Right kidney (tissue), 1 donor: ENCODE data around the gene NCAM1.

ENCODE experiments used
- DNase-seq: peaks from one replicate; pipeline ENCODE4 v3.0.0-alpha.2; 2016

The NCAM1 gene

DNA sequence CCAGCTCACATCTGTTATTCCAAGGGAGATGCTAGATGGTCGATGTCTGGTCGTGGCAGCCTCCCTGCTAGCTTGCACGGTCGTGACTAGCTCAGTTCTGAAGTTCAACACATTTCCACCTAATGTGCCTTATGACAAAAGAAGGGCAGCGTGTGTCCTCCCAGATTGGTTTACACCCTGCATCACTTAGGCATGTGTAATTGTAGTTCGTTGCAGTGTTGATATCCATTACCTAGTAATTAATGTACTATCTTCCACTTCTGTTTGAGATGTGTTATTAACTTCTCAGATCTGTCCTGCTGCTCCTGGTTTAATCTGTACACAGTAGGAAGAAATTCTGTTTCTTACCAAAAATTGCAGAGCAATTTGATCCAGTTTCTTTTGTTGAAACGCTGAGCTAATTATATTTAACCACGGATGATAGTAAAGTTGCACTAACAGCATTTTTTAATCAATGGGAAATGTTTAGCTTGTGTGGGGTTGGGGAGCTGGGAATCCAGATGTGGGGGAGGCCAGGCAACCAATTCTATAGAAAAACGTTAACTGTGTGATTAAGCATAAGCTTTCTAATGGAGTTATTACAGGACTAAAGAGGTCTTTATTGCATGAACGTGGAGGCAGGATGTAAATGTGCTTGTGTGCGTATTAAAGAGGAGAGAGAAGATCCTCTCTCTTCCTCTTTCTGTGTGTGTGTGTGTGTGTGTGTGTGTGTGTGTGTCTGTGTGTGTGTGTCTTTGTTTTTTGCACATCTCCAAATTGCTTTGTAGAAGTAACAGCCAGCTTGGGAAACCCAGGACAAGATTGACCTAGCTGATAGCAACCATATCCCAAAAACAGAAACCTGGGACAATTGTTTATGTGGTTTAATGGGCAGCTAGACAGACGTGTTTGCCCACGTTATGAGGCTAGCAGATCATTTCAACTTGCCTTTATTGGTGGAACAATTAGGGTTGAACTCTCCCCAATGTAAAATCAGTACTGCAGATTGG is 207.4 kb downstream of the NCAM1 start:
- DNase-seq: no peak

DNA sequence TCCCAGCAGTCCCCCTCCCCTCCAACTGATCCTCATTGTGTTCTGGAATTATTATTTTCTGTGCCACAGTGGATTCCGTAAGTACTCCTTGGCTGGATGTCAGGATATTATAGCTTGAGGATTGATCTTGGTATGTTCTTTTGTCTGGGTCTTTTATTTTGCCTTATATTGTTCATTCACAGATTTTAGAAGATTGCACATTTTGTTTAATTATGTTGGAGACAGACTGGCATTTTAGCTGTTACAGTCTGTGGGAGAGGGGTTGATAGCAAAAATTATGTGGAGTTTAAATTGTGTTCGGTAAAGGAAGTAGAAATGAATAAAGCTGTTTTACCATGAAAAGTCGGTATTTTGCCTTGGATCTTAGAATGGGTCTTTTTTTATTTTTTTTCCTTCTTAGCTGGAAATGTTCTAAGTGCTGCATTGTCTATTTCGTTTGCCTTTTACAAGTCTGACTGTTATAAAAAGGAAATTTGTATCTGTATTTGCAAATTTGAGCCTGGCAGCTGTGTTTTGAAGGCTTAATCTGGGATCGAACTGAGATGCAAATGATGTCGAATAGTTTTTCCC is 211.2 kb downstream of the NCAM1 start:
- DNase-seq: no peak

DNA sequence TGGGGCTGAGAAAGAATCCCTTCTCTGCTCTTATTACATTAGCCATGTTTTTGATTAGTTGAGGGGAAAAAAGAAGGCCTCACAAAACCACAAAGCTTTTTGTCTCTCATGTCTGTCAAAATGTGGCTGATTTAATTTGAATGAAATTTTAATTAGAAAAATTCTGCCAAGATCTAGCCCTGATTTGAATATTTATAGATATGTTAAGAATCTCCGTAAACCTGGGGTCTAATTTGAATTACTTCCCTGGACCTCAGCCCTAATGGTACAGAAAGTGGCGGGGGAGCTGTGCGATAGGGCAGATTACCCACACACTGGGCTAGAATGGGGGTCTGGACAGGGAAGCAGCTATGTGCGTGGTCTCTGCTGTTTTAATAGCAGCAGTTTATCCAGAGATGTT is 211.9 kb downstream of the NCAM1 start:
- DNase-seq: no peak

DNA sequence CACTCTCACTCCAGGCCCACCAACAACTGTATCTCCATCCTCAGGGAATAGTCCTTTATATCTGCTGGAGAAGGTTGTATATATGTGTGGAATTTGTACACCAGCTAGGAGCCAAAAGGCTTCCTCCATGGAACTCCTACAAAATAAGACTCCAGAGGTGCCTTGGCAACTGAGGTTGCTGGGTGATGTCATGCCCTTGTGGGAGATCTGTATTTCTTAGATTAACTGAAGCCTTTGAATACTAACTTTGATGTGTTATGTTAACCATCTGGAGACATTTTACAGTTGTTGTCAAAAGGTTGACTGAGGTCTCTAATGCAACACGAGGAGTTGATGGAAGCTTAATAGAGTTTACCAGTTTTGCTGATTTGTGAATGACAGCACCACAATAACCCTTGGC is 213.7 kb downstream of the NCAM1 start:
- DNase-seq: no peak

DNA sequence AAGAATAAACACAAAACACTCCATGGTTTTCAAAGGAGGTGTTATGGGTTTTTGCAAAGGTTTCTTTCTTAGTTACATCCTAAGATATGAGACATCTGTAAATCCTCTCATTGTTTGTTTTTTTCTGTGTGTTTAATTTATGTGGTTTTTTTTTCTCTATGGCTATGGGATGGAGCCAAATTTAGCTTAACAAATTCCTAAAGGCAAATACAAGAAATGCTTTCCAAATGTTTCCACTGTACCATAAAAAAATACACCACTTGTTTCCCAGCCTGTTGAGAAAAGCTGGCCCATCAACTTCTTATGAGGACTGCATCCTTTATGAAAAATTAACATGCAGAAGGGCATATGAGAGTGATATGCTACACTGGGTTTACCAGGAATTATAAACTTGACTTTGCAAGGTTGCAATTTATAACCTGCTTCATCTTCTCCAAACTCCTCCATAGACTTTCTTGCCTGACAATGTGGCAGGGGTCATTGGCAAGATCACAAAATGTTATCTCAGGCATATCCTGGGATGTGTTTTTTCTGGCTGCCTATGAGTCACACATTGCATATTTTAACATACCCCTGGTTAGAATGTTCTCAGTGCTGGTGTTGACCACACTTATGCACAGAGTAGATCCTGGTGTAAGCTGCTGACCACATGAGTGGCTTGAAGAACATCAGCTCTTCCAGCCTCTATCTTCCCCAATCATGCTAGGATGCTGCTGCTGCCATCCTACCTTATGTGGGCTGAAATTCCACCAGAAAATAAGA is 215.6 kb downstream of the NCAM1 start:
- no peak for DNase-seq

DNA sequence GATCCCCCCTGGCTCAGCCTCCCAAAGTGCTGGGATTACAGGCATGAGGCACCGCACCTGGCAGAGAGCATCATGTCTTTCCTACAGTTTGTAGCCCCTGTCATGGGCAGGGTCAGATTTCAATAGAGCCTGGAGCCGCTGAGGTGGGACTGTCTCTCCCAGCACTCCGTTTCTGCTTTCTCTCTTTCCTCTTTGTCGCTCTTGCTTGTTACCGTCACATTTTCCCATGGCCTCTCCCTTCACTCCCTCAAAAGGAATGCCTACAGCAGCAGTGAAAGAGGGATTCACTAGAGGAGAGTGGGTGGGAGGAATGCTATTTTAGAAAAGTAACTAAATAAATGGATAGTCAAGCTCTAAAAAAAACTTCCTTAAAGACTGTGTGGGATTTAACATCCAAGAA is 216.5 kb downstream of the NCAM1 start:
- no peak for DNase-seq

DNA sequence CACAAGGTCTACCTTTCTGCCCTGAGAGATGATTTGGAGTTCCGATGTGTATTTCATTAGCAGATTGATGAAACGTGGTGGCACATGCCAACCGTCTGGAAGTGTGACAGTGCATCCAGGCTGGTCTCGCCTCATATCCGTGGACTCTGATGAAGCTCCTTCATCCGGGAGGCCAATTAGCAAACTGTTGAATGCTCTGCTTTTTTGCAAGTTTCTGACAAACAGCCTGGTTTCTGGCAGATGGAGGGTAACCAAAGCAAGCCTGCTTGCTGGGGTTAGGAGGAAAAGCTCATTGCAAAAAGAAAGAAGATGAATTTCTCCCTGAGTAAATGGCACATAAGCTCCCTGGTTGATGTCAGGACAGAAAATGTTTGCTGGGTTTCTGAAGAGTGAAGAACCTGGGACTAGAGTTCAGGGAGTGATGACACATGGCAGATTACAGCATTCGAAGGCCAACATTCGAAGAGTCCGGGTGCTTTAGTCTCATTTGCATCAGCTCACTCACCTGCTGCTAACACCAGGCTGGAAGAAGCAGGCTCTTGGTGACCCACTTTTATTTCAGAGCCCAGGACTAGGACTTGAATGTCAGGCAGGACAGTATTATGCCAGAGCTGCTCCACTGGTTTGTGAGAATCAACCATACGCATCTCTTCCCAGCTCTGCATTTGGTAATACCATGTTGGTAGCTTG is 217.3 kb downstream of the NCAM1 start:
- no peak for DNase-seq

DNA sequence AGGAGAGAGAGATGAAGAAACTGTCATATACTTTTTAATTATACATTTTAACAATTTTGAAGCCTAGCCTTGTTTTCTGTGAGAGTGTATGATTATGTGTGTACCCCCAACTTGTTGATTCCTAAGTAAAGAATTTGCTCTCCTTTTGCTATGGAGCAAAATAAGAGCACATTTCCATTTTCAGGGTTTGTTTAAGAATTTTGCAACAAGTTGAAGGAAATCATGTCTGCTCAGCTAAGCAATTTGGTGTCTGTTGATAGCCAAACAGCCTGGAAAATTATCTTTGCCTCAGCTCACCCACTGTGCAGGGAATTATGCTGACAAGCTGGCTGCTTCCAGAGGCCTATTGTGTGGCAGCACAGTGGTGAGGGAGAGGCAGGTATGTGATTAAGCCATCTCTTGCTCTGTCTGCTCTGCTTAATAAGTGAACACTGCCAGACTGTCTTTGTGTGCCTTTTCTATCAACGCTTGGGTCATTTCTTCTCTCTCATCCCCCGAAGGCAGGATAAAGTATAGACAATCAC is 218.0 kb downstream of the NCAM1 start:
- DNase-seq: no peak

DNA sequence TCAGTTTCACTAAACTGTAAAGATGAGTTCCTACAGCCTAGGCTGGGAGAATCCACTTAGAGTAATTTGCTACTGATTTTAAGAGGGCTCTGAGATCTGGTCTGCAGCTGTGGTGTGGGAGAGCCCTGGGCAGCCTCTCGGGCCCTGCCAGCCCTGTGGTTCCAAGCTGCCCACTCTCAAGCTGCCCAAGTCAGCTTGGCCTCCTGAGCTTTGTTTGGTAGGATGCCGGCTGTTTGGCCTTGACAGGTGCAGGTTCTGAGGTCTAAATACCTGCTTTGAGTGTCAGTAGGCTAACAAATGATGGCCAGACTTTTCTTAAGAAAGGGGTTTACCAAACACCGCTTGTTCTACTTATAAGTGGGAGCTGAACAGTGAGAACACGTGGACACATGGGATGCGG is 219.9 kb downstream of the NCAM1 start:
- DNase-seq: no peak

DNA sequence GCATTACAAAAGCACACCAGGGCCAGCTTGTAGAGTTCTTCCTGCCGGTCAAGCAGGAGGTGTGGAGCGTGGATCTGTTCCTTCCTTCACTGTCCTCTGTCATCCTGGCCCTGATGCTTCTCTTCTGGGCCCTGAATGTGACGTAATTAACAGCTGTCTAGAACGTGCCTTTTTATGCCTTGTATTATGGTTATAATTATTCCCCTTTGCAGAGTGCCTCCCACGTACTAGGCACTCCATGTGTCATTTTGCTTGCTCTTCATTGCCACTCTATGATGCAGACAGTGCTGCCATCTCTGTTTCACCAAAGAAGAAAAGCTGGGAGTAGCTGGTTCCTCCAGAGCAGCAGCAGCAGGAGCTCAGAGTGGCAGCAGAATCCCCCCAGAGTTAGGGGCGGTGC is 221.1 kb downstream of the NCAM1 start:
- DNase-seq: no peak

DNA sequence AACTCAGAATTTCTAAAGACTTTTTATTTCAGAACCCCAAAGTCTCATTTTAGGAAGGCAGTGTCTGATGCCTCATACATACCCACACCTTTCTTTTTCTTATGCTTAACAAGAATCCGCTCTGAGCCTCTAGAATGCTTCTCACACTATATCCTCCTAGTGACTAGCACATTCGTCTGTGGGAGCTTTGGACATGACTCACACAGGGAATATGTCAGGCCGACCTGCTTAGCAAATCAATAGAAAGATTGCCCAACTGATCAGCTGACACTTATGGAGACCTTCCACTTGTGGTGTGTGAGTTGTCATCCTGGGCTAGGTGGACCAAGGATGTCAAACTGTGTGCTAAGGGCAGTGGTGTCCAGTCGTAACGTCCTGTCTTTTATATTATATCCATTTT is 223.3 kb downstream of the NCAM1 start:
- DNase-seq: no peak

DNA sequence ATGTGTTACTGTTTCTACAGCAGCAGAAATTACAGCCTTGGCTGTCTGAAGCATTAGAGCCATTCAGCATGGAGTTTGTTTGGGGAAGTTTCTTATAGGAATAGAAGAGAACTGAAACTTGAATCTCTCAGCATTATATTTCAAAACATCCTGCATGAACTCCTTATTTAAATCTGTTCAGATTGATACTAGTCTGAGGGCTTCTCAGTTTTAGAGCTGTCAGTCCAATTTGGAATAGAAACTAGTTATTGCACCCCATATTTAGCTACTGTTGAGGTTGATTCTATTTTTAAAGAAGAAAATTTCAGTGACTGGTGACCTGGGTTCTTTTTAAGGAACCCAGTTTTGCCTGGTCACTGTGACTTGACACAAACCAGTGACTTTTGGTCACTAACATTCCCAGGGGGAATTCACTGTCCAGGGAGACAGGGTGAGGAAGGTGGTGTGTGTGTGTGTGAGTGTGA is 227.2 kb downstream of the NCAM1 start:
- DNase-seq: no peak

DNA sequence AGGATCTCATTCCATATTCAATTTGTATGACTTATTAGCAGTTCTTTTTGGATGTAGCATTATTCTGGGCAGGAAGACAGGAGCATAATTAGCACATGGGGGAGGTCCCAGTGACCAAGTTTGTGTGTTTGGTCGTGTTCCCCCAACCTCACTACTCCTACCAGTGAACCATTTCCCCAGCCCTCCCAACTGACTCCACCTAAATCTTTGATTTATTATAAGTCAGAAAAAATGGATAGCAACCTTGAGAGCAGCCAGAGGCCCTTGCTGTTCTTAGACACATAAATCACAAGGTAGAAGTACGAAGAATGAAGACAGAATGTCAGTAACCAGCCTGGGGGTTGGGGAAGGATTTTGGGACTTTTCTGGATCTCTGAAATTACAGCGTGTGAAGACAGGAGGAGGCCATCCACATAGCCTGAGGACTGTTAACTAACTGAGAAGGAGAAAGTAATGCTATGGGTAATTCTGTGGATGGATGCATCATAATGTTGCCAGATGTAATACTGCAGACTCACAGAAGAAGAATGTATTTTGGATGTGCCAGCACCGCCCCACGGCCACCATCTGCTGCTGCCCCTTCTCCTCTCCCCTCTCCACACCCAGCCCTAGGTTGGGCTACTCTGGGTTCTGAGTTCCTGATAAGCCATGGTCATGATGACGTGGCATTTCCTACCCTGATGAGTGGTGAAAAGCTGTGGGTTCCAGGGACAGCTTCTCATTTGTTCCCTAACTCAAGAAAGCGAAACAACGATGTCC is 228.9 kb downstream of the NCAM1 start:
- DNase-seq: no peak

DNA sequence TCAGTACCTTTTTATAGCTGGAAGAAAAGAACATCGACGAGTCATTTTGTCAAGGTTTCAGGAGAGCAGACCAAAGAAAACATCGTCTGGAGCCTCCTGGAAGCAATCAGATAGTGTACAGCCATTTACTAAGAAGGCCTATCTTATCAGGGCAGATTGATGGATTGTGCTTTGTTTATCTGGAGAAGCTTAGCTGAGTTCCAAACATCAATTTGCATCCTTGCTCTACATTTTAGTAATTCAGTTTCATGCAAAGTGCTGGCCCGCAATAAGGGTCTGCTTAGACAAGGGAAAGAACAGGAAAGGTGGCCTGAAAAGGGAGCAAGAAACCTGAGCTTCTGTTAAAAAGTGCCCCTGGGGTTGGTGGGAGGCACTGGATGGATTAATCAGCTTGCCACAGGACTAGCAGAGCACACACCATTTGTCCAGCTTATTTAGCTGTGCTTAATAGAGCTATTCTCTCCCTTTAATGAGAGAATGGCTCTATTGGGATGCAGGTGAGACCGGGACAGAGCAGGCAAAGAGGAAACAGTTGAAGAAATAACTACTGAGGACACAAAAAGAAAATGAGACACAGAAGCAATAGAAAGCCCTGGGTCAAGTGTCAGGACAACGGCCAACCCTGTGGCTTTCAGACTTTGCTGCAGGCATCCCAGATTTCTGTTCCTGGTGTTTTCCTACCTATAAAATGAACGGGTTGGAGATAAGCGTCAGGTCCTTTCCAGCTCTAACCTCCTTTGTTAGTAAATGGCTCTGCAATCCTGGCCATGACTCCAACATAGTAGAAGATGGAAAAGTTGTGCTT is 231.1 kb downstream of the NCAM1 start:
- no peak for DNase-seq

DNA sequence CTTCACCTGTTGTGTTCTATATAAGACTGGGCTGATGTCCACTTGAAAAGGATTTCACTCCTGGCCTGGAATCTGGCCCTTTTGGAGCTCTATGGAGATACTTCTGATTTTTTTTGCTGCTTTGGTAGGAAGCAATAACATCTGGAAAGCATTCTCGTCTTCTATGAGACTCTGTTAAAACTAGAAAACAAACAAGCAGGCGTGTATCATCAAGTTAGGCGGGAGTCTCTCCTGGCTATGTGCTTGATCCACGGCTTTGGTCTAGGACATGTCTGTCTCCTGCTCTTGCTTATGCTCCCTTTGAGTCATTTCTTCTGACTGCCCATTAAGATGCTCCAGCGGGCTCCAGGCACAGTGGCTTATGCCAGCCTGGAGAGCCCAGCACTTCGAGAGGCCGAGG is 231.8 kb downstream of the NCAM1 start:
- DNase-seq: no peak

DNA sequence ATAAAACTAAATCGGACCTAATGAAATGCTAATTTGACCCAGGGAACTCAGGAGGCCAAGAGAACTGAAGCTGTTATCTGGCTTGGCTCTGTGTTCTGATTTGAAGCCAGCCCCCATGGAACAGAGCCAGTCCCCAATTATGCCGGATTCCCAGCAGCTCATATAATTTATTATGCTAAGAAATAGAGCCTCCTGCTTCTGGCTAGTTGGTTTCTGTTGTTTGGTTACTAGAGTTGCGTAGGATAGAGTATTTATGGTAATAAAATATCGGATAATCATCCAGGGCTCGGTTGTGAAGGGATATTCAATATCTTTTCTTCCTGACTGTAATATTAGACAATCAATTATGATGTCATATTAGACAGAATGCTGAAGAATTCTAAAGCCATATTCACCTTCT is 232.7 kb downstream of the NCAM1 start:
- DNase-seq: no peak

DNA sequence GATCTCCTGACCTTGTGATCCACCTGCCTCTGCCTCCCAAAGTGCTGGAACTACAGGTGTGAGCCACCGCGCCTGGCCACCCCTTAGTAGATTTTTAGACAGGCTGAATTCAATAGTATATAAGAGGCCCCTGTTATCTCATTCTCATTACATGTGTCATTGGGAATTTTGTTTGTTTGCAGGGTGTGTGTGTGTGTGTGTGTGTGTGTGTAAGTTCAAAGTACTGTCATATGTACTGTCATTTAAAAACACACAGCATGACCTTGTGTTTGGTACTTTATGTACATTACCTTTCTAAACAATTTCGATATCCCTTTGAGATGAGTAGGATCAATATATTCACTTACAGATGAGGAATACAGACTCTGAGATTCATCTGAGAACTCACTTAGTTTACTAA is 234.5 kb downstream of the NCAM1 start:
- DNase-seq: no peak

DNA sequence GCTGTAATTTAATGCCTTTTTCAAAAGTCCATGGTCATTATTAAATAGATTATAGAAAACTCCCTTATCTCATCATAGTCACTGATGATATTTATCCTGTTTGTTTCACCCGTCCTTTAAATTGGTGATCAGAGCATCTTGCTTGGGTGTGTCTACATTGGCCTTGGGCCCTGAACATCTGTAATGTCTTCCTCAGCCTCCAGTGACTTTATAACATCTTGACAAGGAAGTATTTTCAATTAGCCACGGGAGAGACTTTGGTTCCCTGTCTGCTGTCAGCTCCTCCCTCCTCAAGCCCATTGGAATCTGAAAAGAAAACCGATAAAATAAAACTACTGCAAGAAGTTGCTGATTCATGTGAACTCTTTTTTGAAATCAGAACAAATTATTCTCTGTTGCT is 236.2 kb downstream of the NCAM1 start:
- DNase-seq: no peak

DNA sequence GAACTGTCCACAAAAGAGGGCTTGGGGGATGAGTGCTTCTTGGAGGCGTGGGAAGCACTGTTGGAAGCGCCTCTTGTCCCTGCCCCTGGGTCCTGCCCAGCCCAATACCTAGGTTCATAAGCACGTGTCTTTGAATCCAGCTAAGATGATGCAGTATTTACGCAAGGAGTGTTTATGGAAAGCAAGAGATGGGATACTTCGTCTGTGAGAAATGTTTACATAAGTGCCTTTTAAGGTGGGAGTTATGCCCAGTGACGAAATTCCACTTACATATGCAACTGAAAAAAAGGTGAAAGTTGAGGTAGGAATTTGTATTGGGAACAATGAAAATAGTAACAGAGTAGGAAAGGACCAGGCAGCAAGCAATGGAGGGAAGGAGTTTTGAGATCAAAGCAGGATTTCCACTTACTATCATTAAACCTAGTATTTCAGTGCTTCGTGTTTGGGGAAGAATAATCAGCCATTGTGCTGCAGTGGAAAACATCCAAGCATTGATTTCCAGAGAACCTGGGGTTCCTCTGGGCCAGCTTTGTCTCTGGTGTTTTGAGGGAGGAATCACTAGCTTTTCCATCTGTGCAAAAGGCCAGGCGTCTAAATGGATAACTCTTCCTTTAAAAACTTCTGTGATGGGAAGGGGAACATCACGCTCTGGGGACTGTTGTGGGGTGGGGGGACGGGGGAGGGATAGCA is 237.9 kb downstream of the NCAM1 start:
- DNase-seq: no peak

DNA sequence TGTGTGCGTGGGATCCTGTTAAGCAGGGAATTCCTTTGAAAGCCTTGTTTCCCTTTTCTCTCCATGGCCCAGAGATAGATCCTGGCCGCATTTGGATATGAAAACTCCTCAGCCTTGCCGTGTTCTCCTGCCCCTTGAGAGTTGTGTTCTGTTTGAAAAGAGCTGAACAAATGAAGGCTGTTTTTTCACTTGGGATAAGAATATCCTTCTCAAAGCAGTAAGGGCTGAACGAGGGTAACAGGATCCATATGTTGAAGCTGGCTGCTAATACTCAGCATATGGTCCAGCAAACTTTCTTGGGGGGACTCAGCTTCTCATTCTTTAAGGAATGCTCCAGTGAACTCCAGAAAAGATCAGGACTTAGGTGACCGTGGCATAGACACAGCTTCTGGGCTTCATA is 238.6 kb downstream of the NCAM1 start:
- DNase-seq: no peak
